SK-N-SH (cell line): ENCODE results near the gene NECAB2. TPM values are rescaled to one million over a fixed set of nuclear protein-coding genes. Genes with fewer than 3 reads are reported as not detected.
A peak's percentile ranks its signal among the peaks of the same experiment; 100 is the strongest.

Experiments
- CTCF ChIA-PET: fragments of 300-600, 350-600 bp; formaldehyde crosslinking; extraction: SDS; loops from one replicate; lab custom pipeline; 2021; lab: Yijun Ruan, JAX
- POLR2A ChIA-PET: fragments of 350-600 bp; sonication (Branson Sonifier 250); formaldehyde crosslinking; extraction: SDS; loops from one replicate; lab custom pipeline; 2020; ENCODE audit warnings: antibody characterized with exemption, inconsistent platforms; lab: Yijun Ruan, JAX
- DNase-seq: peaks from one replicate; pipeline ENCODE4 v3.0.0; 2012
- H2AFZ ChIP-seq: fragments of 200-600 bp; sonication (generic); 2 replicates; pipeline ENCODE4 v1.8.1; 2016; ENCODE audit warnings: antibody characterized with exemption, mild to moderate bottlenecking, low read depth
- H3F3A ChIP-seq: fragments of 200-600 bp; sonication (generic); replicated peaks from 2 replicates; pipeline ENCODE3; 2016; ENCODE audit warnings: antibody characterized with exemption, mild to moderate bottlenecking; ENCODE audit not compliant: insufficient read depth
- H3K27ac ChIP-seq, 2 experiments: fragments of 200-500 bp in 1 of 2; fragments of 200-600 bp in 1 of 2; sonication (Bioruptor generic) in 1 of 2; sonication (generic), shearing (Covaris generic) in 1 of 2; 2 replicates each; pipeline versions ENCODE4 v1.5.1 to v1.6.1; 2014 to 2016; ENCODE audit warnings: low read depth in 2 of 2, inconsistent platforms in 1 of 2, low read length in 1 of 2, mild to moderate bottlenecking in 1 of 2, mixed read lengths in 1 of 2
- H3K27me3 ChIP-seq: fragments of 200-600 bp; sonication (generic), shearing (Covaris generic); 2 replicates; pipeline ENCODE4 v1.6.1; 2016; ENCODE audit warnings: mixed run types; ENCODE audit not compliant: insufficient read depth
- H3K36me3 ChIP-seq, 2 experiments: fragments of 200-500 bp in 1 of 2; fragments of 200-600 bp in 1 of 2; sonication (Bioruptor generic) in 1 of 2; sonication (generic) in 1 of 2; replicated peaks in 1 of 2; 2 replicates each; pipeline versions ENCODE3 to v1.5.1; 2014 to 2016; ENCODE audit warnings: low read length in 1 of 2, mild to moderate bottlenecking in 1 of 2; ENCODE audit not compliant: insufficient read depth in 2 of 2, control insufficient read depth in 1 of 2
- H3K4me1 ChIP-seq, 2 experiments: fragments of 200-500 bp in 1 of 2; fragments of 200-600 bp in 1 of 2; sonication (Bioruptor generic) in 1 of 2; sonication (generic), shearing (Covaris generic) in 1 of 2; 2 replicates each; pipeline versions ENCODE4 v1.5.1 to v1.6.1; 2014 to 2016; ENCODE audit warnings: low read depth in 1 of 2, low read length in 1 of 2, mixed run types in 1 of 2; ENCODE audit not compliant: insufficient read depth in 2 of 2, control insufficient read depth in 1 of 2
- H3K4me2 ChIP-seq: fragments of 200-600 bp; sonication (generic), shearing (Covaris generic); 2 replicates; pipeline ENCODE4 v1.6.1; 2017; ENCODE audit warnings: mixed run types
- H3K4me3 ChIP-seq, 2 experiments: fragments of 200-500 bp in 1 of 2; fragments of 200-600 bp in 1 of 2; sonication (Bioruptor generic) in 1 of 2; sonication (generic), shearing (Covaris generic) in 1 of 2; 2 replicates each; pipeline versions ENCODE4 v1.5.1 to v1.8.1; 2014 to 2016; ENCODE audit warnings: low read depth in 2 of 2, inconsistent platforms in 1 of 2, low read length in 1 of 2, mild to moderate bottlenecking in 1 of 2, mixed read lengths in 1 of 2, moderate library complexity in 1 of 2
- H3K79me2 ChIP-seq: fragments of 200-600 bp; sonication (generic); 2 replicates; pipeline ENCODE4 v1.8.1; 2017; ENCODE audit warnings: mild to moderate bottlenecking; ENCODE audit not compliant: insufficient read depth
- H3K9ac ChIP-seq: fragments of 200-600 bp; sonication (generic); 2 replicates; pipeline ENCODE4 v1.6.1; 2017; ENCODE audit warnings: mixed run types
- H3K9me2 ChIP-seq: fragments of 200-600 bp; sonication (generic); 2 replicates; pipeline ENCODE4 v1.6.1; 2017; ENCODE audit warnings: mixed run types
- H3K9me3 ChIP-seq: fragments of 200-600 bp; sonication (generic); 2 replicates; pipeline ENCODE4 v1.6.1; 2017; ENCODE audit warnings: mixed run types, mild to moderate bottlenecking, moderate library complexity
- H4K20me1 ChIP-seq: fragments of 200-600 bp; sonication (generic); 2 replicates; pipeline ENCODE4 v1.6.1; 2017; ENCODE audit warnings: mild to moderate bottlenecking, mixed run types; ENCODE audit not compliant: insufficient read depth
- EZH2phosphoT487 ChIP-seq: fragments of 200-600 bp; sonication (generic); IDR thresholded peaks from 2 replicates; pipeline ENCODE4 v1.6.1; 2017; ENCODE audit warnings: low read depth, mixed run types, mild to moderate bottlenecking, antibody characterized with exemption, moderate library complexity, borderline replicate concordance
- FOSL2 ChIP-seq: IDR thresholded peaks from 2 replicates; pipeline ENCODE4 v1.4.0; 2012; ENCODE audit warnings: low read depth, mild to moderate bottlenecking, moderate library complexity, borderline replicate concordance
- FOXM1 ChIP-seq: IDR thresholded peaks from 2 replicates; pipeline ENCODE4 v1.4.0; 2012; ENCODE audit warnings: low read depth, mild to moderate bottlenecking
- GATA2 ChIP-seq: sonication (generic); formaldehyde crosslinking; IDR thresholded peaks from 2 replicates; pipeline ENCODE4 v1.5.0; 2020; ENCODE audit warnings: mild to moderate bottlenecking, missing genetic modification reagents
- IRF3 ChIP-seq: fragments of 150-350 bp; IDR thresholded peaks from 2 replicates; pipeline ENCODE4 v1.6.1; 2016; ENCODE audit warnings: mild to moderate bottlenecking, low read depth, low read length
- JUND ChIP-seq: IDR thresholded peaks from 2 replicates; pipeline ENCODE4 v1.4.0; 2012
- MAX ChIP-seq: IDR thresholded peaks from 2 replicates; pipeline ENCODE4 v1.4.0; 2012; ENCODE audit warnings: low read depth
- MEF2A ChIP-seq: IDR thresholded peaks from 2 replicates; pipeline ENCODE4 v1.4.0; 2012; ENCODE audit warnings: low read depth, borderline replicate concordance
- RAD21 ChIP-seq: IDR thresholded peaks from 2 replicates; pipeline ENCODE4 v1.6.1; 2012; ENCODE audit warnings: mild to moderate bottlenecking, low read length
- RFX5 ChIP-seq: IDR thresholded peaks from 2 replicates; pipeline ENCODE4 v1.6.1; 2012; ENCODE audit warnings: mild to moderate bottlenecking, improper control_type of control experiment, low read length
- SIN3A ChIP-seq: IDR thresholded peaks from 2 replicates; pipeline ENCODE4 v1.6.1; 2012; ENCODE audit warnings: low read depth, mild to moderate bottlenecking, low read length, moderate library complexity, borderline replicate concordance
- TCF12 ChIP-seq: IDR thresholded peaks from 2 replicates; pipeline ENCODE4 v1.4.0; 2012
- TEAD4 ChIP-seq: IDR thresholded peaks from 2 replicates; pipeline ENCODE4 v1.4.0; 2012; ENCODE audit warnings: mild to moderate bottlenecking, borderline replicate concordance; ENCODE audit not compliant: insufficient read depth
- USF2 ChIP-seq: fragments of 150-350 bp; IDR thresholded peaks from 2 replicates; pipeline ENCODE4 v1.6.1; 2017; ENCODE audit warnings: antibody characterized with exemption, low read length, low read depth, borderline replicate concordance
- YY1 ChIP-seq: IDR thresholded peaks from 2 replicates; pipeline ENCODE4 v1.4.0; 2012; ENCODE audit warnings: low read depth, mild to moderate bottlenecking
- WGBS: methylation state at CpG from one replicate; pipeline ENCODE4 v1.1.6; 2017; ENCODE audit warnings: low lambda C conversion rate; 5-methylcytosine and 5-hydroxymethylcytosine counted together
- polyA plus RNA-seq, 3 experiments: library from polyadenylated mRNA; depleted of rRNA; stranded (reverse); fragments of >200 nt; gene quantifications; 2 replicates each; pipeline ENCODE4 v1.2.3, GENCODE V29; 2012
- TF ChIP-seq, protein P1 (sequence below): fragments of 200-600 bp; sonication (generic); IDR thresholded peaks from 2 replicates; pipeline ENCODE4 v1.6.1; 2017; ENCODE audit warnings: antibody characterized with exemption, mild to moderate bottlenecking, moderate library complexity
- TF ChIP-seq, protein P2 (sequence below): IDR thresholded peaks from 2 replicates; pipeline ENCODE4 v1.6.1; 2012; ENCODE audit warnings: mild to moderate bottlenecking, low read depth, low read length, moderate library complexity

Gene NECAB2
- polyA plus RNA-seq, 1 of the 3 experiments (the other 2 are of a cell fraction), result 0.58 TPM

DNA sequence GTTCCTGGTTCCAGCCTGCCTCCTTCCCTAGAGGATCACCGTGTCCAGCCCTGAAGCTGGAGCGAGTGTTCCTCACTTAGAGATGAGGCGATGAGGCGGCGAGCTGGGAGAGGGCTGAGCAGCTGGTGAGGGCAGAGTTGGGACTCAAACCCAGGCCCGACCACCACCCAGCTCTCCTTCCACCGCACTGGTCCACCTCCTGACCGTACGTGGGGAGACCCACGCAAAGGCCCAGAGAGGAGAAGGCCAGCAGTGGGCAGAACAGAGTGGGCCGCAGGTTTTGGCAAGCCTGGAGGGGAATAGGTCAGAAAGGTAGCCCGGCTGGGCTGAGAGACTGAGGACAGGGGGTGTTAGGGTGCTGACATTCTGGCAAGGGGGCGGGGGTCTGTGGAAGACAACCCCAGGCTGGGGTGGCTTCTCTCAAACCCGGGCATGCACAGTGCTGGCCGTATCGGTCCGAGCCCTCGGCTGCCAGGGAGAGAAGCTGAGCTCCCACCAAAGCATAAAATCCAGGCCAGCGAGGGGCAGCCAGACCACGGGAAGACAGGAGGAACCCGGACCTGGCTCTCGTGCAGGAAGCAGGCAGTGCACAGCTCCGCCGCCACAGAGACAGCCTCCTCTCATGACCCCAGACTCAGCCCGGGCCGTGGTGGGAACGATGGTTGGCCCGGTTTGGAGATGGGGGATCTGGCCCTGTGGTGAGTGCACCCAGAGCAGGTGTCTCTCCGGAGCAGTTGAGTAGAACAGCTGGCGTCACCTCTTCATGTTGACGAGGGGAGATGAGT, 44.3 kb upstream of the NECAB2 start:
- Histone ChIP-seq H3K9ac (no peak overlapping the region), H3F3A (no peaks in the 10 kb centered on the region), H3K4me3 (no peak overlapping the region), H3K9me3 (no peaks in the 10 kb centered on the region), H3K9me2 (no peaks in the 10 kb centered on the region), H3K27me3 (no peaks in the 10 kb centered on the region), H3K4me2 (no peak overlapping the region), H3K4me1 (peaks cover 0 to 3% of the 10 kb centered on the region in 2 experiments; a peak in 1 of 4 replicates), H3K27ac (no peak overlapping the region), H2AFZ (no peak overlapping the region), H3K36me3 (peaks cover 0 to 6% of the 10 kb centered on the region in 2 experiments), H4K20me1 (0 out of 2 replicates have a peak, but pooled peaks cover 3% of the 10 kb centered on the region), H3K79me2 (no peaks in the 10 kb centered on the region)
- peak; percentile 18 for DNase-seq
- POLR2A ChIA-PET, result interaction anchor here (0.7 kb wide), 1 partner anchor 13 kb away, joined by 3 read pairs; no protein-coding TSS in a partner anchor
- TF ChIP-seq GATA2 (CRISPR knock-in tag), result no peak
- no peak for TF ChIP-seq TEAD4
- 93% methylated on average over 21 of the region's 31 CpGs for WGBS
- CTCF ChIA-PET, result interaction anchor here (0.9 to 1.5 kb wide), 5 partner anchors 12 to 142 kb away, joined by 3 to 5 read pairs (median 3); no protein-coding TSS in a partner anchor

DNA sequence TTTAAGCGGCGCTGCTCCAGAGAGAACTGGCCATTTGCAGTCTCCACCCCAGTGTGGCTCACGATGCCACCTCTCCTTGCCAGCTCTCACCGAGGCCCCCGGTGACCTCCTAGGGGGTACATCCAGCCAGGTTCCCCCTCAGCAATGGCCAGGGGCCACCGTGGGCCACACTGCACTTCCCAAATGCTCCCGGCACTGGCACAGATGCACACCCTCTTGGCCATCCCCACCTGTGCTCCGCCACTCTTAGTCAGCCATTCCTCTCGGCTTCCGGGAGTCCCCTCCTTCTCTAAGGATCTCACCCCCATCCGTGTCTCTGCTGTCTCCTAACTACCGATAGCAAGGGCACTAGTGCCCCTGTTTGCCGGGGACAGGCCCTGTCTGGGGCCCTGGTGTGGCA, 43.4 kb upstream of the NECAB2 start:
- Histone ChIP-seq H3K4me2 (no peak overlapping the region), H2AFZ (no peak overlapping the region), H3K4me3 (no peak overlapping the region), H3K4me1 (peaks cover 0 to 3% of the 10 kb centered on the region in 2 experiments; a peak in 1 of 4 replicates), H4K20me1 (0 out of 2 replicates have a peak, but pooled peaks cover 3% of the 10 kb centered on the region), H3F3A (no peaks in the 10 kb centered on the region), H3K9me3 (no peaks in the 10 kb centered on the region), H3K79me2 (no peaks in the 10 kb centered on the region), H3K9ac (no peak overlapping the region), H3K36me3 (no peaks in the 10 kb centered on the region), H3K27ac (no peak overlapping the region), H3K27me3 (no peaks in the 10 kb centered on the region), H3K9me2 (no peaks in the 10 kb centered on the region)
- DNase-seq, result peak; percentile 9
- POLR2A ChIA-PET, result no interaction called here
- 87% methylated on average over 13 of the region's 13 CpGs for WGBS
- CTCF ChIA-PET, result interaction anchor here (1.0 to 1.5 kb wide), 5 partner anchors 10 to 141 kb away, joined by 3 to 5 read pairs (median 4); no protein-coding TSS in a partner anchor
- no peak for TF ChIP-seq MEF2A
- TF ChIP-seq SIN3A, result no peak
- no peak for TF ChIP-seq USF2
- TF ChIP-seq TCF12, result no peak
- no peak for TF ChIP-seq YY1
- TF ChIP-seq GATA2 (CRISPR knock-in tag), result no peak
- no peak for TF ChIP-seq RAD21
- TF ChIP-seq FOSL2, result no peak
- TF ChIP-seq, protein P1, sequence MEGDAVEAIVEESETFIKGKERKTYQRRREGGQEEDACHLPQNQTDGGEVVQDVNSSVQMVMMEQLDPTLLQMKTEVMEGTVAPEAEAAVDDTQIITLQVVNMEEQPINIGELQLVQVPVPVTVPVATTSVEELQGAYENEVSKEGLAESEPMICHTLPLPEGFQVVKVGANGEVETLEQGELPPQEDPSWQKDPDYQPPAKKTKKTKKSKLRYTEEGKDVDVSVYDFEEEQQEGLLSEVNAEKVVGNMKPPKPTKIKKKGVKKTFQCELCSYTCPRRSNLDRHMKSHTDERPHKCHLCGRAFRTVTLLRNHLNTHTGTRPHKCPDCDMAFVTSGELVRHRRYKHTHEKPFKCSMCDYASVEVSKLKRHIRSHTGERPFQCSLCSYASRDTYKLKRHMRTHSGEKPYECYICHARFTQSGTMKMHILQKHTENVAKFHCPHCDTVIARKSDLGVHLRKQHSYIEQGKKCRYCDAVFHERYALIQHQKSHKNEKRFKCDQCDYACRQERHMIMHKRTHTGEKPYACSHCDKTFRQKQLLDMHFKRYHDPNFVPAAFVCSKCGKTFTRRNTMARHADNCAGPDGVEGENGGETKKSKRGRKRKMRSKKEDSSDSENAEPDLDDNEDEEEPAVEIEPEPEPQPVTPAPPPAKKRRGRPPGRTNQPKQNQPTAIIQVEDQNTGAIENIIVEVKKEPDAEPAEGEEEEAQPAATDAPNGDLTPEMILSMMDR, result no peak
- no peak for TF ChIP-seq FOXM1
- no peak for TF ChIP-seq RFX5
- TF ChIP-seq EZH2phosphoT487, result no peak
- TF ChIP-seq MAX, result no peak
- no peak for TF ChIP-seq IRF3
- TF ChIP-seq JUND, result no peak
- TF ChIP-seq, protein P2, sequence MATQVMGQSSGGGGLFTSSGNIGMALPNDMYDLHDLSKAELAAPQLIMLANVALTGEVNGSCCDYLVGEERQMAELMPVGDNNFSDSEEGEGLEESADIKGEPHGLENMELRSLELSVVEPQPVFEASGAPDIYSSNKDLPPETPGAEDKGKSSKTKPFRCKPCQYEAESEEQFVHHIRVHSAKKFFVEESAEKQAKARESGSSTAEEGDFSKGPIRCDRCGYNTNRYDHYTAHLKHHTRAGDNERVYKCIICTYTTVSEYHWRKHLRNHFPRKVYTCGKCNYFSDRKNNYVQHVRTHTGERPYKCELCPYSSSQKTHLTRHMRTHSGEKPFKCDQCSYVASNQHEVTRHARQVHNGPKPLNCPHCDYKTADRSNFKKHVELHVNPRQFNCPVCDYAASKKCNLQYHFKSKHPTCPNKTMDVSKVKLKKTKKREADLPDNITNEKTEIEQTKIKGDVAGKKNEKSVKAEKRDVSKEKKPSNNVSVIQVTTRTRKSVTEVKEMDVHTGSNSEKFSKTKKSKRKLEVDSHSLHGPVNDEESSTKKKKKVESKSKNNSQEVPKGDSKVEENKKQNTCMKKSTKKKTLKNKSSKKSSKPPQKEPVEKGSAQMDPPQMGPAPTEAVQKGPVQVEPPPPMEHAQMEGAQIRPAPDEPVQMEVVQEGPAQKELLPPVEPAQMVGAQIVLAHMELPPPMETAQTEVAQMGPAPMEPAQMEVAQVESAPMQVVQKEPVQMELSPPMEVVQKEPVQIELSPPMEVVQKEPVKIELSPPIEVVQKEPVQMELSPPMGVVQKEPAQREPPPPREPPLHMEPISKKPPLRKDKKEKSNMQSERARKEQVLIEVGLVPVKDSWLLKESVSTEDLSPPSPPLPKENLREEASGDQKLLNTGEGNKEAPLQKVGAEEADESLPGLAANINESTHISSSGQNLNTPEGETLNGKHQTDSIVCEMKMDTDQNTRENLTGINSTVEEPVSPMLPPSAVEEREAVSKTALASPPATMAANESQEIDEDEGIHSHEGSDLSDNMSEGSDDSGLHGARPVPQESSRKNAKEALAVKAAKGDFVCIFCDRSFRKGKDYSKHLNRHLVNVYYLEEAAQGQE, result no peak
